Stomach (tissue), 9 donors: ENCODE results near the gene CNBP. TPM values are rescaled to one million over a fixed set of nuclear protein-coding genes. Genes with fewer than 3 reads are reported as not detected.

Experiments used
- DNase-seq, 2 donors: peaks; one replicate each; pipeline versions ENCODE4 v3.0.0 to v3.0.0-alpha.2; 2013 to 2019
- H3K27ac ChIP-seq, 5 donors: fragments of 200-600 bp in 4 of 5; sonication (generic) in 4 of 5; one replicate each; pipeline ENCODE4 v1.5.1; 2013 to 2019; ENCODE audit warnings: mild to moderate bottlenecking in 1 of 5, moderate library complexity in 1 of 5
- H3K27me3 ChIP-seq, 3 donors: fragments of 200-600 bp; sonication (generic); one replicate each; pipeline ENCODE4 v1.5.1; 2017 to 2019; ENCODE audit warnings: mixed run types in 1 of 3
- H3K36me3 ChIP-seq, 4 donors: fragments of 200-600 bp; sonication (generic); 1 replicate in 3 of 4; 2 replicates in 1 of 4; pipeline ENCODE4 v1.5.1; 2016 to 2019
- H3K4me1 ChIP-seq, 4 donors: fragments of 200-600 bp; sonication (generic); one replicate each; pipeline ENCODE4 v1.5.1; 2016 to 2019
- H3K4me3 ChIP-seq, 4 donors: fragments of 200-600 bp; sonication (generic) in 3 of 4; one replicate each; pipeline ENCODE4 v1.5.1; 2016 to 2019; ENCODE audit warnings: mild to moderate bottlenecking in 1 of 4
- H3K9me3 ChIP-seq, 4 donors: fragments of 200-600 bp; sonication (generic); one replicate each; pipeline ENCODE4 v1.5.1; 2016 to 2019
- EP300 ChIP-seq: sonication (generic); formaldehyde crosslinking; IDR thresholded peaks from one replicate; pipeline ENCODE4 v1.6.1; 2017; ENCODE audit warnings: antibody characterized with exemption
- POLR2A ChIP-seq, 4 donors: fragments of 450-650 bp; IDR thresholded peaks; one replicate each; pipeline ENCODE4 v1.6.1; 2016; ENCODE audit warnings: antibody characterized with exemption in 4 of 4, control low read depth in 2 of 4, mild to moderate bottlenecking in 1 of 4, moderate library complexity in 1 of 4
- POLR2AphosphoS5 ChIP-seq, 3 donors: sonication (generic); formaldehyde crosslinking; IDR thresholded peaks; one replicate each; pipeline ENCODE4 v1.6.1; 2016; ENCODE audit warnings: antibody characterized with exemption in 3 of 3
- WGBS, 5 donors: extraction: QIAGEN DNeasy Blood & Tissue Kit in 3 of 5; methylation state at CpG; one replicate each; pipeline versions ENCODE4 v1.1.5 to v1.1.7; 2013 to 2018; 5-methylcytosine and 5-hydroxymethylcytosine counted together
- intact Hi-C: fragments of 100-400 bp; cut with DNase I; formaldehyde crosslinking; loops from one replicate; pipeline ENCODE4 v1.15.1; 2023; ENCODE audit warnings: low total_unique reads
- polyA plus RNA-seq, 3 donors: library from polyadenylated mRNA; stranded (reverse); fragments of 200-250 nt; gene quantifications; one replicate each; pipeline ENCODE4 v1.2.3, GENCODE V29; 2013
- total RNA-seq, 5 donors: library from RNA; depleted of rRNA; stranded (reverse); fragments of >200 nt; gene quantifications; one replicate each; pipeline versions ENCODE4 v1.1.0 to v1.2.3, GENCODE V29; 2014 to 2016
- TF ChIP-seq, protein P1 (sequence below), 7 experiments: fragments of 450-650 bp in 4 of 7; fragments of 200-600 bp in 3 of 7; sonication (generic) in 3 of 7; IDR thresholded peaks; one replicate each; pipeline ENCODE4 v1.5.1; 2016 to 2019; ENCODE audit warnings: antibody characterized with exemption in 7 of 7, control low read depth in 2 of 7, mild to moderate bottlenecking in 1 of 7
- donor health status: healthy with polysubstance abuse.
- donor health status: Bipolar disorder and iron deficiency.
- donor health status: healthy.

The CNBP gene
- total and polyA plus RNA-seq, 8 donors: 185 to 537 (median 319) TPM

- peak overlapping the region; percentile 74 to 96 (median 87) for H3K4me3 ChIP-seq
- H3K27ac ChIP-seq: peak overlapping the region in 4 of 5 donors; percentile 99 to 100 (median 100)
- no peak for DNase-seq
- 3 to 11% (median 6%) methylated on average over 3 of the region's 3 CpGs for WGBS, 5 donors
- intact Hi-C loops: no loop called here
- H3K36me3 ChIP-seq: peaks cover 10 to 21% (median 17%) of the 10 kb centered on the region in 4 donors
- no peaks in the 10 kb centered on the region for H3K27me3 ChIP-seq
- no peak for TF ChIP-seq POLR2AphosphoS5 (IDR thresholded peaks at IDR 0.05)
- TF ChIP-seq EP300: no peak
- no peak for TF ChIP-seq POLR2A (IDR thresholded peaks at IDR 0.05)
- TF ChIP-seq, protein P1, sequence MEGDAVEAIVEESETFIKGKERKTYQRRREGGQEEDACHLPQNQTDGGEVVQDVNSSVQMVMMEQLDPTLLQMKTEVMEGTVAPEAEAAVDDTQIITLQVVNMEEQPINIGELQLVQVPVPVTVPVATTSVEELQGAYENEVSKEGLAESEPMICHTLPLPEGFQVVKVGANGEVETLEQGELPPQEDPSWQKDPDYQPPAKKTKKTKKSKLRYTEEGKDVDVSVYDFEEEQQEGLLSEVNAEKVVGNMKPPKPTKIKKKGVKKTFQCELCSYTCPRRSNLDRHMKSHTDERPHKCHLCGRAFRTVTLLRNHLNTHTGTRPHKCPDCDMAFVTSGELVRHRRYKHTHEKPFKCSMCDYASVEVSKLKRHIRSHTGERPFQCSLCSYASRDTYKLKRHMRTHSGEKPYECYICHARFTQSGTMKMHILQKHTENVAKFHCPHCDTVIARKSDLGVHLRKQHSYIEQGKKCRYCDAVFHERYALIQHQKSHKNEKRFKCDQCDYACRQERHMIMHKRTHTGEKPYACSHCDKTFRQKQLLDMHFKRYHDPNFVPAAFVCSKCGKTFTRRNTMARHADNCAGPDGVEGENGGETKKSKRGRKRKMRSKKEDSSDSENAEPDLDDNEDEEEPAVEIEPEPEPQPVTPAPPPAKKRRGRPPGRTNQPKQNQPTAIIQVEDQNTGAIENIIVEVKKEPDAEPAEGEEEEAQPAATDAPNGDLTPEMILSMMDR (IDR thresholded peaks at IDR 0.05): no peak
- peaks cover 54 to 79% (median 64%) of the 10 kb centered on the region in 4 donors for H3K4me1 ChIP-seq
- H3K9me3 ChIP-seq: no peaks in the 10 kb centered on the region
Observed at GRCh38 chr3:129181819-129182218, 1.9 kb downstream of the CNBP start.

GRCh38 chr3:129180461-129180860 is 3.2 kb downstream of the CNBP start:
- 17 to 43% (median 32%) methylated on average over 1 of the region's 1 CpG for WGBS, 5 donors
- peaks cover 10 to 22% (median 20%) of the 10 kb centered on the region in 4 donors for H3K36me3 ChIP-seq
- intact Hi-C loops: no loop called here
- H3K27me3 ChIP-seq: no peaks in the 10 kb centered on the region
- no peaks in the 10 kb centered on the region for H3K9me3 ChIP-seq
- H3K4me1 ChIP-seq: peaks cover 55 to 82% (median 72%) of the 10 kb centered on the region in 4 donors
- DNase-seq: no peak
- peak overlapping the region; percentile 74 to 96 (median 87) for H3K4me3 ChIP-seq
- TF ChIP-seq, protein P1 (IDR thresholded peaks at IDR 0.05): no peak
- TF ChIP-seq POLR2A (IDR thresholded peaks at IDR 0.05) (no peak), POLR2AphosphoS5 (IDR thresholded peaks at IDR 0.05) (no peak), EP300 (no peak)
- peak overlapping the region; percentile 50 to 100 (median 100) for H3K27ac ChIP-seq

GRCh38 chr3:129176051-129176450 is 7.6 kb downstream of the CNBP start:
- 56 to 74% (median 64%) methylated on average over 1 of the region's 1 CpG for WGBS, 5 donors
- no peaks in the 10 kb centered on the region for H3K9me3 ChIP-seq
- no peak for DNase-seq
- intact Hi-C loops: no loop called here
- H3K36me3 ChIP-seq: peaks cover 17 to 44% (median 41%) of the 10 kb centered on the region in 4 donors
- no peak overlapping the region for H3K4me3 ChIP-seq
- peaks cover 72 to 100% (median 95%) of the 10 kb centered on the region in 4 donors for H3K4me1 ChIP-seq
- peak overlapping the region in 1 of 5 donors; percentile 16 for H3K27ac ChIP-seq
- no peak for TF ChIP-seq EP300
- TF ChIP-seq, protein P1 (IDR thresholded peaks at IDR 0.05): no peak
- H3K27me3 ChIP-seq: no peaks in the 10 kb centered on the region

GRCh38 chr3:129173725-129174124 is 10.0 kb downstream of the CNBP start:
- Histone ChIP-seq H3K4me1 (peaks cover 51 to 85% (median 76%) of the 10 kb centered on the region in 4 donors), H3K4me3 (peak overlapping the region in 1 of 4 donors; percentile 3), H3K9me3 (no peaks in the 10 kb centered on the region), H3K27me3 (no peaks in the 10 kb centered on the region), H3K27ac (peak overlapping the region in 1 of 5 donors; percentile 36), H3K36me3 (peaks cover 25 to 63% (median 60%) of the 10 kb centered on the region in 4 donors)
- intact Hi-C loops: no loop called here
- no peak for DNase-seq
- TF ChIP-seq EP300 (no peak), POLR2A (IDR thresholded peaks at IDR 0.05) (no peak), POLR2AphosphoS5 (IDR thresholded peaks at IDR 0.05) (no peak)
- TF ChIP-seq, protein P1 (IDR thresholded peaks at IDR 0.05): no peak
- 19 to 36% (median 31%) methylated on average over 4 of the region's 4 CpGs for WGBS, 5 donors
